ENCODE measurements around the gene SPSB4. TPM values are rescaled to one million over a fixed set of nuclear protein-coding genes. Genes with fewer than 3 reads are reported as not detected.

The SPSB4 gene
- total and polyA plus RNA-seq, 2 of the 8 experiments (the other 6 are each of a cell fraction or from before 2014, with no cell fraction given): 15.1 to 17.2 TPM

DNA sequence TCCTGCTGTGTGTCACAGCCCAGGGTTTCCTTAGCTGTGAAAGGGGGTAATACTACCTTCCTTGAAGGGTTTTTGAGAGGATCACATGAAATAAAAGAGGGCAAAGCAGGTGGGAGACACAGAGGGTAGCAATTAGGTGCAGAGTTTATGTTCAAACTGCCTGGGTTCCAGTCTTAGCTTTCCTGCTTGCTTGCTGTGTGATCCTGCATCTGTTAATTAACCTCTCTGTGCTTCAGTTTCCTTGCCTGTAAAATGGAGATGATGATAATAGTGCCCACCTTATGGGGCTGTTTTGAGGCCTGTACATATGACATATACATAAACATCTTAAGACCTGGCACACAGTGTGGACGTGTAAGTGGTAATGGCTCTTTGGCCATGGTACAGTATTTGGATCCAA lies 35.0 kb downstream of the SPSB4 start:
- H4K5ac ChIP-seq (ENCODE audit: insufficient read length, low read depth, low read length): no peak overlapping the region
- no peak overlapping the region for H2BK12ac ChIP-seq (ENCODE audit: low read depth, low read length)
- H3K18ac ChIP-seq (ENCODE audit: extremely low read depth, low read length): no peak overlapping the region
- no peak overlapping the region for H3K4me2 ChIP-seq (ENCODE audit: insufficient read depth in 1 of 2, low read depth in 2 of 2, low read length in 2 of 2)
- no peak overlapping the region for H2BK120ac ChIP-seq (replicated peaks; ENCODE audit: low read depth, low read length)
- H3K4me3 ChIP-seq (ENCODE audit: extremely low read depth in 1 of 4, insufficient read depth in 2 of 4, low read depth in 3 of 4, low read length in 4 of 4): no peak overlapping the region
- CTCF ChIA-PET (ENCODE audit: partially characterized antibody): interaction anchor here (1.2 to 29.1 kb wide), 5 partner anchors 12 to 107 kb away, joined by 3 to 333 read pairs (median 79); partner anchors contain the start of gene SPSB4
- H3K79me1 ChIP-seq (ENCODE audit: low read depth, low read length): peaks cover 11% of the 10 kb centered on the region; the same call in 1 of the 2 replicates
- no peaks in the 10 kb centered on the region for H3K23me2 ChIP-seq (ENCODE audit: low read depth, low read length)
- H4K8ac ChIP-seq (ENCODE audit: extremely low read depth, insufficient read depth, low read length): no peak overlapping the region
- H3K4me1 ChIP-seq (replicated peaks in 1 of 4; ENCODE audit: control insufficient read depth in 3 of 4, insufficient read depth in 4 of 4, low read length in 3 of 4): peaks cover 13 to 41% (median 17%) of the 10 kb centered on the region in 4 experiments
- 85% methylated on average over 1 of the region's 1 CpG; no CpG with 5 or more reads in 1 of the 2 experiments for WGBS, 2 experiments (ENCODE audit: extremely low coverage in 1 of 2, insufficient coverage in 1 of 2, insufficient read length in 1 of 2, insufficient replicate concordance in 2 of 2, low coverage in 1 of 2, low lambda C conversion rate in 2 of 2, missing lambda C conversion rate in 1 of 2)
- POLR2A ChIA-PET (ENCODE audit: partially characterized antibody): interaction anchor here (0.5 to 3.8 kb wide), 2 partner anchors 11 to 104 kb away, joined by 3 to 20 read pairs; no protein-coding TSS in a partner anchor
- no peak overlapping the region for H2BK5ac ChIP-seq (ENCODE audit: low read depth, low read length)
- no peaks in the 10 kb centered on the region for H3K9me3 ChIP-seq (ENCODE audit: insufficient read depth in 2 of 2, low read depth in 1 of 2, low read length in 1 of 2)
- no peak overlapping the region for H3K27ac ChIP-seq (ENCODE audit: low read depth, low read length)
- TF ChIP-seq ZNF274 (IDR thresholded peaks at IDR 0.05; ENCODE audit: borderline replicate concordance, extremely low read depth, low read length): no peak
- no peak for TF ChIP-seq RFX5 (IDR thresholded peaks at IDR 0.05; ENCODE audit: borderline replicate concordance, low read depth, low read length)
- TF ChIP-seq E2F6 (IDR thresholded peaks at IDR 0.05): no peak
- no peak for TF ChIP-seq SUZ12 (IDR thresholded peaks at IDR 0.05; ENCODE audit: low read length)
- TF ChIP-seq CBX5 (IDR thresholded peaks at IDR 0.05; ENCODE audit: low read depth, low read length): no peak
- TF ChIP-seq KDM1A (IDR thresholded peaks at IDR 0.05; ENCODE audit: borderline replicate concordance, low read length): peak; percentile 90
- no peak overlapping the region for H3K4ac ChIP-seq (replicated peaks; ENCODE audit: insufficient read length, low read depth, low read length)
- no peak overlapping the region for H2AK5ac ChIP-seq (ENCODE audit: low read depth, low read length)
- no peak overlapping the region for H3K23ac ChIP-seq (ENCODE audit: insufficient read length)
- DNase-seq (ENCODE audit: low read depth in 1 of 2, low spot score in 2 of 2) (no peak), FAIRE-seq (no peak)
- no peak overlapping the region for H4K91ac ChIP-seq (replicated peaks; ENCODE audit: insufficient read length, low read length)
- no peak overlapping the region for H3K14ac ChIP-seq (ENCODE audit: insufficient read length)
- no peak overlapping the region for H2BK20ac ChIP-seq (ENCODE audit: low read length)
- H4K20me1 ChIP-seq (replicated peaks in 1 of 2; ENCODE audit: control insufficient read depth in 1 of 2, insufficient read depth in 2 of 2, low read length in 2 of 2): no peaks in the 10 kb centered on the region
- no peak overlapping the region for H2BK15ac ChIP-seq (ENCODE audit: low read length)
- peaks cover 0 to 11% of the 10 kb centered on the region in 2 experiments; a peak in 1 of 4 replicates for H3K79me2 ChIP-seq (ENCODE audit: control insufficient read depth in 1 of 2, insufficient read depth in 2 of 2, low read length in 2 of 2)
- H3K56ac ChIP-seq (replicated peaks; ENCODE audit: insufficient read length, low read depth, low read length): no peak overlapping the region
- no peaks in the 10 kb centered on the region for H3K36me3 ChIP-seq (ENCODE audit: control insufficient read depth in 2 of 4, insufficient read depth in 4 of 4, low read length in 3 of 4)
- H3K27me3 ChIP-seq (replicated peaks in 1 of 4; ENCODE audit: control insufficient read depth in 3 of 4, extremely low read depth in 1 of 4, insufficient read depth in 3 of 4, low read length in 3 of 4): no peaks in the 10 kb centered on the region
- no peak overlapping the region for H2AFZ ChIP-seq (ENCODE audit: low read length)
- H3K9ac ChIP-seq (replicated peaks in 1 of 4; ENCODE audit: extremely low read depth in 1 of 4, low read depth in 3 of 4, low read length in 3 of 4): no peak overlapping the region

Measured in H1 (cell line).